Adrenal gland (tissue), 5 donors: Measurements from ENCODE around the gene SPZ1.

Experiments used
- CTCF ChIP-seq, 6 experiments: fragments of 450-650 bp in 4 of 6; fragments of 200-600 bp in 2 of 6; sonication (generic) in 1 of 6; IDR thresholded peaks; 1 replicate in 5 of 6; 2 replicates in 1 of 6; pipeline versions ENCODE4 v1.5.1 to v1.8.0; 2016 to 2021; ENCODE audit warnings: antibody characterized with exemption in 6 of 6, mild to moderate bottlenecking in 2 of 6, moderate library complexity in 1 of 6
- POLR2A ChIP-seq, 2 donors: fragments of 450-650 bp; IDR thresholded peaks; one replicate each; pipeline ENCODE4 v1.6.1; 2017; ENCODE audit warnings: antibody characterized with exemption in 2 of 2, mild to moderate bottlenecking in 2 of 2, moderate library complexity in 1 of 2
- donor health status: DM: no; HTN: no; CAD: no.

GRCh38 chr5:80284720-80285119 lies 35.1 kb upstream of the SPZ1 start:
- TF ChIP-seq CTCF (IDR thresholded peaks at IDR 0.05) (no peak), POLR2A (IDR thresholded peaks at IDR 0.05) (no peak)
